MM.1S (cell line): ENCODE results near the gene CLEC16A.

Experiments used
- CTCF ChIP-seq: fragments of 300-600 bp; sonication (generic); IDR thresholded peaks from 2 replicates; pipeline ENCODE4 v1.5.1; 2016; ENCODE audit warnings: antibody characterized with exemption, low read length, mixed read lengths
- EZH2phosphoT487 ChIP-seq: fragments of 300-600 bp; sonication (generic); IDR thresholded peaks from 2 replicates; pipeline ENCODE4 v1.6.1; 2018; ENCODE audit warnings: antibody characterized with exemption, low read length

GRCh38 chr16:11135464-11135973, 191.2 kb downstream of the CLEC16A start:
- TF ChIP-seq CTCF (no peak), EZH2phosphoT487 (no peak)
